OCI-LY1 (cell line): ENCODE data around the gene EEF2K.
A peak's percentile ranks its signal among the peaks of the same experiment; 100 is the strongest.

ENCODE experiments used
- H2AFZ ChIP-seq: fragments of 200-600 bp; sonication (generic), shearing (Covaris generic); 2 replicates; pipeline ENCODE4 v1.6.0; 2014; ENCODE audit warnings: antibody characterized with exemption, mild to moderate bottlenecking, low read length
- H3F3A ChIP-seq: fragments of 200-600 bp; sonication (generic), shearing (Covaris generic); 2 replicates; pipeline ENCODE4 v1.6.0; 2014; ENCODE audit warnings: mild to moderate bottlenecking, antibody characterized with exemption, low read length, moderate library complexity; ENCODE audit not compliant: insufficient read depth
- H3K27ac ChIP-seq: fragments of 200-600 bp; sonication (generic); 2 replicates; pipeline ENCODE4 v1.5.1; 2014; ENCODE audit warnings: low read length, mixed run types, mild to moderate bottlenecking, low read depth; ENCODE audit not compliant: poor library complexity, severe bottlenecking
- H3K27me3 ChIP-seq: fragments of 200-600 bp; sonication (generic); 2 replicates; pipeline ENCODE4 v1.6.0; 2014; ENCODE audit warnings: antibody characterized with exemption, mild to moderate bottlenecking, low read length, moderate library complexity; ENCODE audit not compliant: insufficient read depth
- H3K36me3 ChIP-seq: fragments of 200-600 bp; sonication (generic); 2 replicates; pipeline ENCODE4 v1.6.1; 2014; ENCODE audit warnings: mild to moderate bottlenecking, antibody characterized with exemption, low read length, moderate library complexity, mixed read lengths; ENCODE audit not compliant: insufficient read depth
- H3K4me1 ChIP-seq: fragments of 200-600 bp; sonication (generic); 2 replicates; pipeline ENCODE4 v1.5.1; 2014; ENCODE audit warnings: mild to moderate bottlenecking, low read length, moderate library complexity; ENCODE audit not compliant: insufficient read depth, severe bottlenecking
- H3K4me2 ChIP-seq: fragments of 200-600 bp; sonication (generic), shearing (Covaris generic); 2 replicates; pipeline ENCODE4 v1.6.1; 2014; ENCODE audit warnings: low read length
- H3K4me3 ChIP-seq: fragments of 200-600 bp; sonication (generic); 2 replicates; pipeline ENCODE4 v1.5.1; 2014; ENCODE audit warnings: low read length, low read depth, mild to moderate bottlenecking, mixed read lengths; ENCODE audit not compliant: poor library complexity, severe bottlenecking
- H3K79me2 ChIP-seq: fragments of 200-600 bp; shearing (Covaris generic); 2 replicates; pipeline ENCODE4 v1.6.1; 2016; ENCODE audit warnings: mixed run types, low read length, mixed read lengths; ENCODE audit not compliant: insufficient read depth
- H3K9ac ChIP-seq: fragments of 200-600 bp; sonication (generic), shearing (Covaris generic); 2 replicates; pipeline ENCODE4 v1.6.1; 2014; ENCODE audit warnings: mild to moderate bottlenecking, low read length, mixed read lengths
- H3K9me2 ChIP-seq: fragments of 200-600 bp; sonication (generic), shearing (Covaris generic); 2 replicates; pipeline ENCODE4 v1.6.1; 2014; ENCODE audit warnings: low read depth, mild to moderate bottlenecking, low read length, mixed read lengths
- H3K9me3 ChIP-seq: fragments of 200-600 bp; shearing (Covaris generic); 2 replicates; pipeline ENCODE4 v1.6.1; 2014; ENCODE audit warnings: low read length, mixed read lengths
- H4K20me1 ChIP-seq: fragments of 200-600 bp; sonication (generic), shearing (Covaris generic); 2 replicates; pipeline ENCODE4 v1.6.0; 2016; ENCODE audit warnings: mild to moderate bottlenecking, low read length; ENCODE audit not compliant: insufficient read depth
- EZH2 ChIP-seq: fragments of 200-600 bp; sonication (generic), shearing (Covaris generic); IDR thresholded peaks from 2 replicates; pipeline ENCODE4 v1.8.0; 2017; ENCODE audit warnings: borderline replicate concordance, mixed run types, mild to moderate bottlenecking, antibody characterized with exemption, low read length, moderate library complexity, mixed read lengths
- TF ChIP-seq, protein P1 (sequence below): fragments of 200-600 bp; sonication (generic), shearing (Covaris generic); IDR thresholded peaks from 2 replicates; pipeline ENCODE4 v1.5.1; 2017; ENCODE audit warnings: mild to moderate bottlenecking, antibody characterized with exemption, low read length, moderate library complexity, mixed read lengths

Gene EEF2K

GRCh38 chr16:22292320-22292719, 86.2 kb downstream of the EEF2K start:
- Histone ChIP-seq H3K4me2 (no peak overlapping the region), H3K36me3 (no peaks in the 10 kb centered on the region), H3K4me3 (no peak overlapping the region), H3K9me3 (no peaks in the 10 kb centered on the region), H3K9me2 (no peaks in the 10 kb centered on the region), H3K9ac (no peak overlapping the region), H4K20me1 (no peaks in the 10 kb centered on the region), H3K79me2 (no peaks in the 10 kb centered on the region), H3K27ac (no peak overlapping the region), H3F3A (no peaks in the 10 kb centered on the region), H2AFZ (no peak overlapping the region), H3K4me1 (peaks cover 8% of the 10 kb centered on the region), H3K27me3 (no peaks in the 10 kb centered on the region)
- TF ChIP-seq, protein P1, sequence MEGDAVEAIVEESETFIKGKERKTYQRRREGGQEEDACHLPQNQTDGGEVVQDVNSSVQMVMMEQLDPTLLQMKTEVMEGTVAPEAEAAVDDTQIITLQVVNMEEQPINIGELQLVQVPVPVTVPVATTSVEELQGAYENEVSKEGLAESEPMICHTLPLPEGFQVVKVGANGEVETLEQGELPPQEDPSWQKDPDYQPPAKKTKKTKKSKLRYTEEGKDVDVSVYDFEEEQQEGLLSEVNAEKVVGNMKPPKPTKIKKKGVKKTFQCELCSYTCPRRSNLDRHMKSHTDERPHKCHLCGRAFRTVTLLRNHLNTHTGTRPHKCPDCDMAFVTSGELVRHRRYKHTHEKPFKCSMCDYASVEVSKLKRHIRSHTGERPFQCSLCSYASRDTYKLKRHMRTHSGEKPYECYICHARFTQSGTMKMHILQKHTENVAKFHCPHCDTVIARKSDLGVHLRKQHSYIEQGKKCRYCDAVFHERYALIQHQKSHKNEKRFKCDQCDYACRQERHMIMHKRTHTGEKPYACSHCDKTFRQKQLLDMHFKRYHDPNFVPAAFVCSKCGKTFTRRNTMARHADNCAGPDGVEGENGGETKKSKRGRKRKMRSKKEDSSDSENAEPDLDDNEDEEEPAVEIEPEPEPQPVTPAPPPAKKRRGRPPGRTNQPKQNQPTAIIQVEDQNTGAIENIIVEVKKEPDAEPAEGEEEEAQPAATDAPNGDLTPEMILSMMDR, result no peak
- no peak for TF ChIP-seq EZH2

- no peak overlapping the region for H3K9ac ChIP-seq
- no peaks in the 10 kb centered on the region for H4K20me1 ChIP-seq
- TF ChIP-seq, protein P1, result no peak
- no peak for TF ChIP-seq EZH2
- no peaks in the 10 kb centered on the region for H3K79me2 ChIP-seq
- H3K4me2 ChIP-seq, result no peak overlapping the region
- H3K9me3 ChIP-seq, result no peaks in the 10 kb centered on the region
- peaks cover 8% of the 10 kb centered on the region for H3K4me1 ChIP-seq
- H3K27me3 ChIP-seq, result no peaks in the 10 kb centered on the region
- H3F3A ChIP-seq, result no peaks in the 10 kb centered on the region
- H3K27ac ChIP-seq, result no peak overlapping the region
- no peaks in the 10 kb centered on the region for H3K36me3 ChIP-seq
- H2AFZ ChIP-seq, result no peak overlapping the region
- H3K9me2 ChIP-seq, result no peaks in the 10 kb centered on the region
- no peak overlapping the region for H3K4me3 ChIP-seq
Observed at GRCh38 chr16:22293137-22294106, 87.3 kb downstream of the EEF2K start.

GRCh38 chr16:22296225-22297113, 90.4 kb downstream of the EEF2K start:
- H4K20me1 ChIP-seq, result no peaks in the 10 kb centered on the region
- H3K79me2 ChIP-seq, result peaks cover 24% of the 10 kb centered on the region
- peak overlapping the region; percentile 71 for H3K9ac ChIP-seq
- H3K9me2 ChIP-seq, result no peaks in the 10 kb centered on the region
- H3K27me3 ChIP-seq, result no peaks in the 10 kb centered on the region
- H3K4me2 ChIP-seq, result peak overlapping the region; percentile 91
- H2AFZ ChIP-seq, result peak overlapping the region; percentile 91
- TF ChIP-seq, protein P1, result no peak
- no peaks in the 10 kb centered on the region for H3K36me3 ChIP-seq
- H3K27ac ChIP-seq, result no peak overlapping the region
- H3K4me3 ChIP-seq, result peak overlapping the region; percentile 89
- no peaks in the 10 kb centered on the region for H3F3A ChIP-seq
- H3K9me3 ChIP-seq, result no peaks in the 10 kb centered on the region
- peaks cover 26% of the 10 kb centered on the region for H3K4me1 ChIP-seq
